SK-N-SH treated with all-trans-retinoic acid at 6 μM for 48 hours (cell line): ENCODE data around the gene CDC42BPB.
A peak's percentile ranks its signal among the peaks of the same experiment; 100 is the strongest.

Experiments used
- ATAC-seq: fragments of 200-7000 bp; cut with Tn5 transposase; 3 replicates; pipeline ENCODE4 v1.9.1; 2020; ENCODE audit warnings: mild to moderate bottlenecking, moderate library complexity
- ARNTL ChIP-seq: fragments of 450-650 bp; formaldehyde crosslinking; IDR thresholded peaks from 2 replicates; pipeline ENCODE4 v1.5.0; 2020; ENCODE audit warnings: low read depth, mild to moderate bottlenecking, moderate library complexity, borderline replicate concordance
- CREB5 ChIP-seq: fragments of 250-450 bp; sonication (Bioruptor Pico); IDR thresholded peaks from 2 replicates; pipeline ENCODE4 v1.5.1; 2020; ENCODE audit warnings: low read depth, mild to moderate bottlenecking, moderate library complexity
- ESRRG ChIP-seq: fragments of 250-450 bp; sonication (Bioruptor Pico); IDR thresholded peaks from 2 replicates; pipeline ENCODE4 v1.6.1; 2021; ENCODE audit warnings: mild to moderate bottlenecking
- GLIS3 ChIP-seq: fragments of 250-450 bp; sonication (Bioruptor Pico); IDR thresholded peaks from 2 replicates; pipeline ENCODE4 v1.5.0; 2020; ENCODE audit warnings: mild to moderate bottlenecking, moderate library complexity
- ISL1 ChIP-seq: fragments of 250-450 bp; sonication (Bioruptor Pico); IDR thresholded peaks from 2 replicates; pipeline ENCODE4 v2.1.2; 2022; ENCODE audit warnings: mild to moderate bottlenecking, moderate library complexity
- OSR1 ChIP-seq: fragments of 250-450 bp; sonication (Bioruptor Pico); IDR thresholded peaks from 2 replicates; pipeline ENCODE4 v1.8.0; 2022; ENCODE audit warnings: moderate library complexity, mild to moderate bottlenecking, inconsistent platforms
- PATZ1 ChIP-seq: fragments of 250-450 bp; sonication (Bioruptor Pico); IDR thresholded peaks from 2 replicates; pipeline ENCODE4 v1.8.0; 2020; ENCODE audit warnings: mild to moderate bottlenecking, moderate library complexity, borderline replicate concordance
- POU6F1 ChIP-seq: fragments of 250-450 bp; sonication (Bioruptor Pico); IDR thresholded peaks from 2 replicates; pipeline ENCODE4 v1.8.0; 2021; ENCODE audit warnings: low read depth, mild to moderate bottlenecking, moderate library complexity, borderline replicate concordance
- RARB ChIP-seq: fragments of 250-450 bp; sonication (Bioruptor Pico); IDR thresholded peaks from 2 replicates; pipeline ENCODE4 v1.8.0; 2021; ENCODE audit warnings: mild to moderate bottlenecking, moderate library complexity
- SNAI2 ChIP-seq: fragments of 250-450 bp; sonication (Bioruptor Pico); IDR thresholded peaks from 2 replicates; pipeline ENCODE4 v1.5.0; 2020; ENCODE audit warnings: mild to moderate bottlenecking, moderate library complexity
- TCF4 ChIP-seq: fragments of 250-450 bp; sonication (Bioruptor Pico); IDR thresholded peaks from 2 replicates; pipeline ENCODE4 v1.8.0; 2021; ENCODE audit warnings: mild to moderate bottlenecking, moderate library complexity, borderline replicate concordance
- TOX ChIP-seq: fragments of 250-450 bp; sonication (Bioruptor Pico); IDR thresholded peaks from 2 replicates; pipeline ENCODE4 v1.8.0; 2021; ENCODE audit warnings: mild to moderate bottlenecking, moderate library complexity, borderline replicate concordance
- ZFP3 ChIP-seq: fragments of 250-450 bp; sonication (Bioruptor Pico); IDR thresholded peaks from 2 replicates; pipeline ENCODE4 v1.5.0; 2020; ENCODE audit warnings: mild to moderate bottlenecking, moderate library complexity
- ZFP30 ChIP-seq: fragments of 450-650 bp; formaldehyde crosslinking; IDR thresholded peaks from 2 replicates; pipeline ENCODE4 v1.5.0; 2022; ENCODE audit warnings: mild to moderate bottlenecking, moderate library complexity
- ZNF565 ChIP-seq: fragments of 450-650 bp; formaldehyde crosslinking; conservative IDR thresholded peaks from 2 replicates; pipeline ENCODE4 v1.5.0; 2020; ENCODE audit warnings: low read depth, mild to moderate bottlenecking, moderate library complexity
- ZNF70 ChIP-seq: fragments of 450-650 bp; formaldehyde crosslinking; IDR thresholded peaks from 2 replicates; pipeline ENCODE4 v1.5.0; 2020; ENCODE audit warnings: mild to moderate bottlenecking, moderate library complexity
- TF ChIP-seq, protein P1 (sequence below): fragments of 250-450 bp; sonication (Bioruptor Pico); IDR thresholded peaks from 2 replicates; pipeline ENCODE4 v1.5.0; 2020; ENCODE audit warnings: mild to moderate bottlenecking, moderate library complexity
- TF ChIP-seq, protein P2 (sequence below): fragments of 250-450 bp; sonication (Bioruptor Pico); IDR thresholded peaks from 2 replicates; pipeline ENCODE4 v1.5.1; 2021; ENCODE audit warnings: mild to moderate bottlenecking, moderate library complexity

The CDC42BPB gene

GRCh38 chr14:103013028-103013427, 44.3 kb downstream of the CDC42BPB start (continued):
- TF ChIP-seq ESRRG (CRISPR knock-in tag) (no peak), RARB (no peak), ZFP3 (no peak), TCF4 (CRISPR knock-in tag) (no peak)

DNA sequence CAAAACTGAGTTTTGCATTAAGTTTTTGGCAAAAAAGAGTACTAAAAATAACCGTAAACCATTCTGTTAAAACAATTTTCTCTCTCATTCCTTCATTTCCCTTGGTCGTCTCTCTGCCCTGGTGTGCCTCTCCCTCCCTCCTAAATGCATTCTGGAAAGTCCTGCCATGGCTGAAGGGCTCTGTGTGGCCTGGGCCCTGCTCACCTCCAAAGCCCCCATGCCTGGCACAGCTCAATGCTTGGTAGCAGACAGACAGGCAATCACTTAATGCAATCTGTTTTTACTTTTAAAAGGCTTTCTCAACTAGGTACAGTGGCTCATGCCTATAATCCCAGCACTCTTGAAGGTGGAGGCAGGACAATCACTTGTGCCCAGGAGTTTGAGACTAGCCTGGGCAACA, 47.8 kb downstream of the CDC42BPB start:
- TF ChIP-seq, protein P1, sequence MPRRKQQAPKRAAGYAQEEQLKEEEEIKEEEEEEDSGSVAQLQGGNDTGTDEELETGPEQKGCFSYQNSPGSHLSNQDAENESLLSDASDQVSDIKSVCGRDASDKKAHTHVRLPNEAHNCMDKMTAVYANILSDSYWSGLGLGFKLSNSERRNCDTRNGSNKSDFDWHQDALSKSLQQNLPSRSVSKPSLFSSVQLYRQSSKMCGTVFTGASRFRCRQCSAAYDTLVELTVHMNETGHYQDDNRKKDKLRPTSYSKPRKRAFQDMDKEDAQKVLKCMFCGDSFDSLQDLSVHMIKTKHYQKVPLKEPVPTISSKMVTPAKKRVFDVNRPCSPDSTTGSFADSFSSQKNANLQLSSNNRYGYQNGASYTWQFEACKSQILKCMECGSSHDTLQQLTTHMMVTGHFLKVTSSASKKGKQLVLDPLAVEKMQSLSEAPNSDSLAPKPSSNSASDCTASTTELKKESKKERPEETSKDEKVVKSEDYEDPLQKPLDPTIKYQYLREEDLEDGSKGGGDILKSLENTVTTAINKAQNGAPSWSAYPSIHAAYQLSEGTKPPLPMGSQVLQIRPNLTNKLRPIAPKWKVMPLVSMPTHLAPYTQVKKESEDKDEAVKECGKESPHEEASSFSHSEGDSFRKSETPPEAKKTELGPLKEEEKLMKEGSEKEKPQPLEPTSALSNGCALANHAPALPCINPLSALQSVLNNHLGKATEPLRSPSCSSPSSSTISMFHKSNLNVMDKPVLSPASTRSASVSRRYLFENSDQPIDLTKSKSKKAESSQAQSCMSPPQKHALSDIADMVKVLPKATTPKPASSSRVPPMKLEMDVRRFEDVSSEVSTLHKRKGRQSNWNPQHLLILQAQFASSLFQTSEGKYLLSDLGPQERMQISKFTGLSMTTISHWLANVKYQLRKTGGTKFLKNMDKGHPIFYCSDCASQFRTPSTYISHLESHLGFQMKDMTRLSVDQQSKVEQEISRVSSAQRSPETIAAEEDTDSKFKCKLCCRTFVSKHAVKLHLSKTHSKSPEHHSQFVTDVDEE = no peak

DNA sequence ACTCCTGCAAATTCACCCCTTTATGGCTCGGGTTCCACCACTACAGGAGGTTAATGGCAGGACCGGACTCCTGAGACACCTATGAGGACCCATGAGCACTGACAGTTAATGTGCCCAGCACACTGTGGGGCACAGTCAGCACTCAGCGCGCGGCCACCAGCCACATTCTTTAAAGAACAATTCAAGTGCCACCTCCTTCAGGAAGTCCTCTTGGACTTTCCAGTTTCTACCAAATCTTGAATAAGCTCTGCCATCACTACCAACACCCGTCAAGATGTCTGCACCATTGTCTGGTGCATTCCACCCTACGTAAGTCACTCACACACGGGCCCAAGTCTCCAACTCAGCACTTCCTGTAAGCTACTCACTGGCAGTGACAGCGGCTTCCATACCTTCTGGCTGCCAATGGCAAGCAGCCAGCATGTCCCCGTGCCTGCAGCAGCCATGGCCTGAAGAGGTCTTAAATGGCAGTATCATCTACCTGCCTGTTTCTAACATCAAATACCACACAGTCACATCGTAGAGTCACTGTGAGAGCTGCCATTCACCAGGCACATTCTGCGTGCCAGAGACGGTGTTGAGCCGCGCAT, 48.5 kb downstream of the CDC42BPB start:
- TF ChIP-seq PATZ1 (CRISPR knock-in tag) = no peak
- TF ChIP-seq TOX (CRISPR knock-in tag) = no peak
- TF ChIP-seq, all 23 proteins: peak for 0
- ATAC-seq = peak; percentile 65

More for the DNA sequence above, 47.8 kb downstream of the CDC42BPB start:
- ATAC-seq = no peak; the same call in 2 of the 3 replicates

- TF ChIP-seq TCF4 (CRISPR knock-in tag) (no peak), ESRRG (CRISPR knock-in tag) (no peak), ARNTL (no peak), CREB5 (CRISPR knock-in tag) (no peak), RARB (no peak), SNAI2 (CRISPR knock-in tag) (no peak), ISL1 (no peak)
- no peak for ATAC-seq
These were observed 49.2 kb downstream of the CDC42BPB start for GRCh38 chr14:103008126-103008525.

DNA sequence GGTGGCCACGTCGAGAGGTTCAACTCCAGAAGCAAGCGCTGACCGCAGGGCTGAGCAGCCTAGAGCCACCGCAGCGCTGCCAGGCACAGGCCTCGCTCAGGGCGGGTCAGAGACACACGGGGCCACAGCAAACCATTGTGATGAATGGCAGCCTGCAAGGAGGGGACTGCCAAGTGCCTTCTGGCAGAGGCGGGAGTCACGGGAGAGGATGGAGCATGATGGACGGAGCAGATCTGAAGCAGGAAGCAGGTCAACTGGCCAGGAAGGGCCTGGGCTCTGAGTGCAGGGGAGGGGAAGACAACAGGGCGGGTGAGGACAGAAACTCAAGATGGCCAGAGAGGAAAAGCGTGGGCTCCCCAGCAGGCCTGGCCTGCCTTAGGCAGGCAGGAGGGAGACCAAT, 49.8 kb downstream of the CDC42BPB start:
- ATAC-seq = no peak

More for the DNA sequence above, 49.8 kb downstream of the CDC42BPB start:
- TF ChIP-seq SNAI2 (CRISPR knock-in tag) (no peak), GLIS3 (CRISPR knock-in tag) (no peak), TOX (CRISPR knock-in tag) (no peak), ARNTL (no peak), POU6F1 (CRISPR knock-in tag) (no peak), OSR1 (no peak), PATZ1 (CRISPR knock-in tag) (no peak), ZFP30 (CRISPR knock-in tag) (no peak), ZNF565 (CRISPR knock-in tag) (no peak), ZNF70 (no peak)
- TF ChIP-seq, protein P2, sequence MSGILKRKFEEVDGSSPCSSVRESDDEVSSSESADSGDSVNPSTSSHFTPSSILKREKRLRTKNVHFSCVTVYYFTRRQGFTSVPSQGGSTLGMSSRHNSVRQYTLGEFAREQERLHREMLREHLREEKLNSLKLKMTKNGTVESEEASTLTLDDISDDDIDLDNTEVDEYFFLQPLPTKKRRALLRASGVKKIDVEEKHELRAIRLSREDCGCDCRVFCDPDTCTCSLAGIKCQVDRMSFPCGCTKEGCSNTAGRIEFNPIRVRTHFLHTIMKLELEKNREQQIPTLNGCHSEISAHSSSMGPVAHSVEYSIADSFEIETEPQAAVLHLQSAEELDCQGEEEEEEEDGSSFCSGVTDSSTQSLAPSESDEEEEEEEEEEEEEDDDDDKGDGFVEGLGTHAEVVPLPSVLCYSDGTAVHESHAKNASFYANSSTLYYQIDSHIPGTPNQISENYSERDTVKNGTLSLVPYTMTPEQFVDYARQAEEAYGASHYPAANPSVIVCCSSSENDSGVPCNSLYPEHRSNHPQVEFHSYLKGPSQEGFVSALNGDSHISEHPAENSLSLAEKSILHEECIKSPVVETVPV = no peak
- TF ChIP-seq, protein P1 = no peak
- TF ChIP-seq, all 23 proteins: peak for 0
